NCI-H526 (cell line): ENCODE measurements around the gene ADARB2.

Experiments
- DNase-seq, 2 experiments: peaks; one replicate each; lab custom pipeline; 2025; lab: John Stamatoyannopoulos, UW

Gene ADARB2

DNA sequence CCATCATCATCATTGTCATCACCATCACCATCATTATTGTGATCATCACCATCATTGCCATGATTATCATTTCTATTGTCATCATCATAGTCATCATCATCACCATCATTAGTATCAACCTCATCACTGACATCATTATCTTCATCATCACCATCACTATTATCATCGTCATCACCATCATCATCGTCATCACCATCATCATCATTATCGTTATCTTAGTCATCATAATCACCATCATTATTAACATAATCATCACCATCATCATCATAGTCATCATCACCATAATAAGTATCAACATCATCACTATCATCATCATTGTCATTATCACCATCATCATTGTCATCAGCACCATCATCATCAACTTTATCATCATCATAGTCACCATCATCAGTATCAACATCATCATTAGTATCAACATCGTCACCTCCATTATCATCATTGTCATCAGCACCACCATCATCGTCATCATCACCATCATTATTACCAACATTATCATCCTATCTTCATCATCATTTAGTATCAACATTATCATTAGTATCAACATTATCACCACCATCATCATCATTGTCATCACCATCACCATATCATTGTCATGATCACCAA is 241.3 kb downstream of the ADARB2 start:
- no peak for DNase-seq

DNA sequence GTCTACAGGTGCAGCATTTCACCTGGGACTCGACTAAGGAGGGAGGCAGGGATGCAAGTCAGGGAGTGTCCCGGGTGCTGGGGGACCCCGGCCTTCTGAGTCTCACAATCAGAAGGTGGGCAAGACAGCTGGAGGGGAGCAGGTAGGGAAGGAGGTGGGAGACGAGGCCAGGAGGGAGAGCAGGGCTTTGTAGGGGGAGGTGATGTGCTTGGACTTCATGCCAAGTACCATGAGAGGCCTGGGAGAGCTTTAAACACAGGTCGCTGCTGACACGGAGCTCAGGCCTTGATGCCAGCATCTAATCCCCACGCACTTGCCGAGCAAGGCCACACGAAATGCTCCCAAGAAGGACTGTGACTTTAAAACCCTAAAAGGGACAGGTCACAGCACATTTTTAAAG is 244.7 kb downstream of the ADARB2 start:
- no peak for DNase-seq

DNA sequence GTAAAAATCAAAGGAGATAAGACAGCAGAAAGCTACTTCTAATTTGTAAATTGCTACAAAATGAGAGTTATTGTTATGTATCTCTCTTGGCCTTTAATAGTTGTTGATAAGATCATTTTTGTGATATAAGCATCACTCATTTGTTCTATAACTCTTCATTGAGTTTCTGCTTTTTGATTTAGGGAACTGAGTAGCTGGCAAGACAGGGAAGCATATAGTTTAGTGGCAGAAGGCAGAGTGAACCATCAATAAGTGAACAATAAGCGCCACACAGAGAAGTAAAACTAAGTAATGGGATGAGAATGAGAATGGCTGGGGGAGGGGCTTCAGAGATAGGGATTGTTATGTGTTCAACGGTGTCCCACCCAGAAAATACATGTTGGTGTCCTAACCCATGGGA is 245.4 kb downstream of the ADARB2 start:
- DNase-seq, result no peak

DNA sequence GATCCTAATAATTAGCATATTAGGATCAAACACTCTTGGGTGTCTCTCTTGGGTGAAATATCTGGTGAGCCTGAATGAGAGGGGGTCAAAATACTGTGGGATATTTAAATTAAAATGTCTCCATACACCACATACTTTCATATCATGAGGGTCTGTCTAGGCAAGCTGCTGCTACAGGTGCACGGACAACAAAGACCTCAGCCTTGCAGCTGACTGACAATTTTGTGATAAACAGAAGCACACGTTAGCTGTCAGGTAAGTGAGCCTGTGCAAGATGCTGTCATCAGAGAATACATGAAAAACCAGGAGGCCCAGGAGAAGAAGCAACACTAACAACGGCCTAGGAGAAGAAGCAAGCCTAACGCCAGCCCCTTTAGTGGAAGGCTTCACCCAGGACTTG is 247.5 kb downstream of the ADARB2 start:
- no peak for DNase-seq

DNA sequence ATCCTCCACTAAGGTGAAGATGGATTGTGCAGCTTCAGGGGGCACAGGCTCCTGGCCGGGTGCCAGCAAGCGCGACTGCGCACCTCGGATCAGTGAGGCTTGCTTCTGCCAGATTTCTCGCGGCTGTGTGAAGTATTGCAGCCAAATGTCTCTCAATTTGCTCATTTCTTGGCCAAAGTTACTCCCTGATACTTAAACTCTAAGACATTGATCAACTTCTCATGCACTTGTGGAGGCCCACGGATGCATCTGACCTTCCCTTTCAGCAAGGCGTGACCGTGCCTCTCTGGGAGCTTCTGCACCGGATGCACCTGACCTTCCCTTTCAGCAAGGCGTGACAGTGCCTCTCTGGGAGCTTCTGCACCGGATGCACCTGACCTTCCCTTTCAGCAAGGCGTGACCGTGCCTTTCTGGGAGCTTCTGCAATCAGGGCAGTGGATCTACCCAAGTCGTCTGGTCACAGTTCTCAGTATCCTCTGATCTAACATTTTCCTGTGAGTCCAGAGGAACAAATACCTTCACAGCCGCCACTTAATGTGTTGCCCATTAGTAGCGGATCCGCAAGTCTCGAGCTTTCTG is 248.3 kb downstream of the ADARB2 start:
- no peak for DNase-seq

DNA sequence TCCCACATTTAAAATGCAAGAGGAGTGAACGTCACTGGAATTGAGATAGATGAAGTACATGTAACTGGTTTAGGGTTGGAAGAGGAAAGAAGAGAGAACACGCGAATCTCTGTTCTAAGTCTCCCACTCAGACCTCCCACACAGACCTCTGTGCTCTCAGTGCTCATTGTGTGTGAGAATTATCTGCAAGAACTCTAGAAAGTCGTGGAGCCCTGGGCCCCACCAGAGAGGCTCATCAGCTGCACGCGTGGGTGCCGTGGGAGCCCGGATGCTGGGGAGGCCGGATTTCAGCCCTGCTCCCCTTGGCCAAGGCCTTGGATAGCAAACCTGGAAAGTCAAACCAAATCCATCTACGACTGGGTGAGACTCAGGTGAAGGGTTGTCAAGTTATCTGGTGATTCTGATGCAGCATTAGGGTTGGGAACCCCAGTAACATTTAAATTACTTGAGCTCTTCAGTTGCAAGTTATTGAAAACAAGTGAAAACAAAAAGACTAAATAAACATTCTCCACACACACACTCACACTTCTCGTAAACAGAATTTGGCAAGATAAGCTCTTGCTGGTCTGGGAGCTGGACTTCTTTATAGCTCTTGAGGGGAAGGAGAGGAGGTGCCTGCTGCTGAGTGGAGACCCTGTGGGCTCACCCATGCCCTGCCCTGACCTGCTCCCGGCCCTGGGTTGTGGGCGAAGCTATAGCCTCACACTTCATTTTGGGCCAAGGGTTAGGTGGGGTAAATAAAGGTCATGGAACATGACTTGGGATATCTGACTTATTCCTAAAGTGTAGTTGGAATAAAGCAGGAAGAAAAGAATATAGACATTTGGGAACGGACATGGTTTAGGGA is 250.3 kb downstream of the ADARB2 start:
- no peak for DNase-seq

DNA sequence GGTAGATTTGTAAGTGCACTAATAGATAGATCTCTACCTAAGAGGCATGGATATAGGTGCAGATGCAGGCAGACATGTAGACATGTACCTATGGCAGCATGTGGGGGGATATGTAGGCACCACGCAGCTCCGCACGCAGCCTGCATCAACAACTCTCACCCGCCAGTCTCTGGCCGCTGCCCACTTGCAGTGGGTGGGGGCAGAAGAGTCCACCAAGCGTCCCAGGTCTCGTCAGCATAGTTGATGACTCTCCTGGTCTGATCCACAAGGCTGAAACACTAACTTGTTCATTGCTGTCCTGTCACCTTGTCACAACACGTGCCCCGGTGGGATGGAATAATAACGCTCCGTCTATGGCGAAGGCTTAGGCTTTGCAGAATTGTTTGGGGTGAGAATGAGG is 252.0 kb downstream of the ADARB2 start:
- no peak for DNase-seq

DNA sequence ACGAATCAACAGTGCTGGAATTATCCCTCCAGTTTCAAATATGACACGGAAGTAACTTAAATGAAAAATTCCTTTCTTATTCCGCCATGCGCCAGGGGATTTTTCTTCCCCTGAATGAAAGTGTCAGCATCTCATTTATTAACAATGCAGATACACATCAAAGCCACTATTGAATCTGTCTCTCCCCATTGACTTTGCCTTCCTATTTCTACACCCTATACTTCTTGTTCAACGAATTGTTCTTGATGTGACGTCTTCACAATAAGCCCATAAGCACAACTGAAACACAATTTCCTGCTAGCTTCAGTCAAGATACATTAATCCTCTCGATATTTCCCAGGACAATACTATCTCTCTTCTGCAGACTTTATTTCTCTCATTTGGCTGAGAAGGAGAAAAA is 253.5 kb downstream of the ADARB2 start:
- DNase-seq, result no peak

DNA sequence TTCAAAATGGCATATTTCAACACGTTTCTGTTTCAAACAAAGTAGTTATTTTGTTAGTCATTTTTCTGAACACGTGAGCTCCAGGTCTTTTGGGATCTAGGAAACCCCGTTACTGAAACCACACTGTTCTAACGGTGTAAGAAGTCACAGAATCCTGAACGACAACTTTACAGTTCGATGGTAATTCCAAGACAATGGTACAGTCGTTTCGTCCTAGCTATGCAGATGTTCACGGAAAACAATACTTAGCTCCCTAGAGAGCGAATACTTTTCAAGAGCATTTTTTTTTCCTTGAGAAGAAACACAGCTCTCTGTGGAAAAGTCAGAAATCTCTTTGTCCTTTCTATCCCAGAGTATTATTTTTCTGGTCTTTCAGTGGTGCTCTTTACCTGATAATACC is 254.1 kb downstream of the ADARB2 start:
- no peak for DNase-seq

DNA sequence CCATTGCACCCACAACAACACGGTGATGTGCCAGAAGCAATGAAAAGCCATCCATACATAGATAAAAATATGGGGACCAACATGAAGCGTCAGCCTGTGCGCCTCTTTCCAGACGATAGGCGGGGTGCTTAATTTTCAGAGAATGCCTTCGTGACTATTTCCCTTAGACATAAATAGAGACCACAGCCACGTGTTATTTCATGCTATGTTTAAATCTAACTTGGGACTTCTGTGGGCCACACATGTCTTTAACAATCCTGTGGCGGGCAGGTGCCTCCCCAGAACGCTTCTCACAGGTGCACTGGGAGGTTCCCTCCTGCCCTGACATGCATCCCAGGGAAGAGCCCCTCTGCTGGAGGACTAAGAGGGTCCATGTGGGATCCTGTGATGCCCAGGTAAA is 259.7 kb downstream of the ADARB2 start:
- DNase-seq, result no peak

DNA sequence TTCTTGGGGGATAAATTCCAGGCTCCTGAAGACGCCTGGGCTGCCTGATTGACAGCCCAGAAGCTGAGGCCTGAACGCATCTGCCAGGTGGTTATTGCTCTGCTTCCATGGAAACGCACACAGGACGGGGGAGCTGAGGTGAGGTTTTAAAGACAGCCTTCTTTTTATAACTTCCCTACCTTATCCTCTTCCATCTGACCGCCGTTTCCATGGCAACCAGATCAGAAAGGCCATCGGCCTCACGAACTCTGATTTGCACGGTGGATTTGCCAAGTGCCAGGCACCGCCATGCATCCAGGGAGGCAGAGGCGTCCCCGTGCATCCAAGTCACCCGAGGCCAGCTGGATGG is 260.9 kb downstream of the ADARB2 start:
- DNase-seq, result peak; percentile 29 to 57

DNA sequence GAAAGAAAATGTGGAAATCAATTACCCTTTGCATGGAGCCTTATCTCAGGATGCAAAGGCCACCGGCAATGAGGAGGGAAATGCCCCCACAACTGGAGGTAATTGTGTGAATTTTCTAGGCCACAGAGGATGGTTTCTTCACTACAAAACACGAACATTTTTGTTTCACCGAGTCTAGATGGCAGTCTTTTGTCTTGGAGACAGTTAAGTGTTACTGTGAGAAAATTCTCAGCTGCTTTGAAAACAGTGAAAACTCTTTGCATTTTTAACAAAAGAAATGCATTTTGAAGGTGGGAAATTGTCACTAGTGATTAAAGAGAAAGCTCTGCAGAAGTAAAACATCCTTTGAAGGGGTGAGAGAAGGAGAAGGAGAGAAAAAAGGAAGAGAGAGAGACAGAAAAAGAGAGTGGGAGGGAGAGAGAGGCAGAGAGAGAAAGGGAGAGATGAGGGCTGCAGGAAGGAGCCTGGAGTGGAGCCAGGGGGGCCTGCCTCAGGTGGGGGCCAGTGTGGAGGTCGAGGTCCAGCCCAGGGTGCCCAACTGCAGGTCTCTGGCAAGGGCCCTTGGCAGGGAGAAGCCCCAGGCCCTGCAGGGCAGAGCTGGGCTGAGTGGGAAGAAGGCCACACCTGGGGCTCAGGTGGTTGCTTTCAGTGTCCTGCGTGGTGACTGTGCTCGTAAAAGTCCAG is 261.4 kb downstream of the ADARB2 start:
- DNase-seq, result no peak

DNA sequence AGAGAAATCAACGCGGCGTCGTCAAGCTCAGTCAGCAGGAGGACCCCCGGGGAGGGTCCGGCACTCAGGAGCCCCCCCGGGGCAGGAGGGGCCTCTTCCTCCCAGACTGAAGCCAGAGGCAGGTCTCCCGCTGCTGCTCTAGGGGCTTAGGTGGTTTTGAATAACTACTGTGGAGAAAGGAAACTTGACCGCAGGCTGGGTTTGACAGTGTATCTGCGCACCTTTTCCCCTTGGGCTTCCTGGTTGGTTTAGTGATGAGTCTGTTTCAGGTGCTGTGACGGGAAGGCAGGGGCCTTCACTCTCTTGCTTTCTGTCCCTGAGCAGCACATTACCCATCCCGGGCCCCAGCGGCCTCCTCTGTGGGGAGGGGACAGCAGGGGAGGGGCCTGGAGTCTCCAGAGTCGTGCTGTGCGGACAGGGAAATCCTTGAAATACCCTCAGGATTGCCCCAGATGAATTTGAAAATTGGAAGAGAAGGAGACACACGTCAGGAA is 262.2 kb downstream of the ADARB2 start:
- peak; percentile 42 to 66 for DNase-seq

DNA sequence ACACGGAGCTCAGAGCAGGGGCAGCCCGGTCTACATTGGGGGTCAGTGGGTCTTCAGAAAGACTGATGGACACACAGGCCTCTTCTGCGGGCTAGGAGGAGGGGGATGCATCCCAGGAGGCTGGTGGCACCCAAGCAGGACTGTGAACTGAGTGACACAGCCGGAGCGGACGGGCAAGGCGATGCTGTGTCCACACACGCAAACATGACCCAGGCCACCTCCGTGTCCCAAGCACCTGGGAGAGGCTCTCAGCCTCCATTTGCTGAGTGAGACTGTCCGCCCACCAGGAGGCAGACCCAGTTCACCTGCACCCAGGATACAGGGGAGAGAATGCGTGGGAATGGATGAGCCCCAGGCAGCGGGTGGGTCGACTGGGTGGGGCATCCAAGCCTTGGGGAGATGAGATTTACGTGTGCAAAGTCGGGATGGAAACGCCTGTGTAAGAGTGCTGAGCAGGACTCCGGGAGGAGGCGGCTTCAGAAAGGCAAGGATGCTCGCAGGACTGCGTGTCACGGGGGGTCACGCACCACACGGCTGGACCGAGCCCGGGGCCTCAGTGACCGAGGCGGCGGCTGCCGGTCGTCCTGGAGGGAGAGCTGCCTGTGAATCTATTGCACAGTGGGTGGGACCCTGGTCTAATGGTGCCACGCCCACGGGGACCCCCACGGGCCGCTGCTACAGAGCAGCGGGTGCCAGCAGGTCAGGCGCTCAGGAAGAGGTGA is 262.8 kb downstream of the ADARB2 start:
- no peak for DNase-seq

DNA sequence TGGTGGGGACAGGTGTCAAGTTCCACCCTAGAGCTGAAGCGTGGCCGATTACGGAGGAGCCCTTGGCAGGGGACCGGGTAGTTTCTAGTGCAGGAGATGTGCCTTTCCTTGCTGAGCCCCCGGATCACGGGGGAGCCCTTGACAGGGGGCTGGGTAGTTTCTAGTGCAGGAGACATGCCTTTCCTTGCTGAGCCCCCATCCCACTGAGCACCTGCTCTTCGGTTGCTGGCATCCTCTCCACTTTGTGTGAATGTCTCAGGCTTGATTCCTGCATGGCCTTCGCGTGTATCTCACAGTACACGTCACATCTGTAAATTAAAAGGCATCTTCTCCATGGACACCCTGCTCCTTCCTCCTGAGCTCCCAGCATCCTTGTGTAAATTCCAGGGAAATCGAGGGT is 263.5 kb downstream of the ADARB2 start:
- DNase-seq, result no peak

DNA sequence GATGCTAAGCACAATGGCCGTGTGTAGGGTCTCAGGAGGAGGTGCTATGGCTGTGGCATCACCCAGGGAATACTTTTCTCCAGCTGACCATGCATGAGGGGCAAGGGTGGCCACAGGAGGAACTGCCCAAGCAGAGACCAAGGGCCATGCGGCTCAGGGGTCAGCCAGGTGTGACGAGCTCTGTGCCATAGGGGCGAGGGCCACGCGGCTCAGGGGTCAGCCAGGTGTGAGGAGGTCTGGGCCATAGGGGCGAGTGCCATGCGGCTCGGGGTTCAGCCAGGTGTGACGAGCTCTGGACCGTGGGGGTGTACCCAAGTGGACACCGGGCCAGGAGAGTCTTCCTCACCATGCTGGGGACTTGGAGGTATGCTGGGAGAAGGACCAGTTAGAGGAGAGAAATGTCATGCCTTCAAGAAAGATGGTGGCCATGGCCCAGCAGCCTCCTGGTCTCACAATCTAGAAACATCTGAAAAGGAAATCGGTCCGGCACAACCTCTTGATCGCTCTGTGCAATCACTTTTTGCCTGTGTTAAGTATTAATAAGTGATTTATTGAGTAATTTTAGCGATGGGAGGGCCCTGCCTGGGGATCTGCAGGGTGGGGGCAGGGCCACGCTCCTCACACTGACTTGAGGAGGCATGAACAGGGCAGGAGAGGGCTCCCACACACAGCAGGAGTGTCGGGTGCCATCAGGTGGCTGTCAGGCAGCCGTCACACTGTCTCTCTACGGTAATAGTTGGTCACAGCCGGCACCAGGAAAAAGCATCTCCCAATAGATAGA is 265.0 kb downstream of the ADARB2 start:
- no peak for DNase-seq

DNA sequence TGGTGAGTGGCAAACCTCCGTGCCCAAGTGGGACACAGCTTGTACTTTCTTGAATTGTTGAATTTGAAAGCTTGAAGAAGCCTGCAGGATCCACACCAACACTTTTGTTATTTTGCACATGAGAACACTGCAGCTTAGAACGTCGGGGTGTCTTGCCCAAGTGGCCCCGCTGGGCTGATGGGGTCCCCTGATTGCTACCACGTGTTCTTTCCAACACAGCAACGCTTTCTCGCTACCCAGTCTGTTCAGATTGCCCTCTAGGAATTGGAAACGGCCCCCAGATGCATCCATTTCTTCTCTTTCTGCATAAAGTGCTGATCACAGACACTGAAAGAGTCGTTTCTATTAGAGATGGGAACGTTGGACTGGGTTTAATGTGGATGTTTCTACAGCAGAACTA is 268.5 kb downstream of the ADARB2 start:
- no peak for DNase-seq

DNA sequence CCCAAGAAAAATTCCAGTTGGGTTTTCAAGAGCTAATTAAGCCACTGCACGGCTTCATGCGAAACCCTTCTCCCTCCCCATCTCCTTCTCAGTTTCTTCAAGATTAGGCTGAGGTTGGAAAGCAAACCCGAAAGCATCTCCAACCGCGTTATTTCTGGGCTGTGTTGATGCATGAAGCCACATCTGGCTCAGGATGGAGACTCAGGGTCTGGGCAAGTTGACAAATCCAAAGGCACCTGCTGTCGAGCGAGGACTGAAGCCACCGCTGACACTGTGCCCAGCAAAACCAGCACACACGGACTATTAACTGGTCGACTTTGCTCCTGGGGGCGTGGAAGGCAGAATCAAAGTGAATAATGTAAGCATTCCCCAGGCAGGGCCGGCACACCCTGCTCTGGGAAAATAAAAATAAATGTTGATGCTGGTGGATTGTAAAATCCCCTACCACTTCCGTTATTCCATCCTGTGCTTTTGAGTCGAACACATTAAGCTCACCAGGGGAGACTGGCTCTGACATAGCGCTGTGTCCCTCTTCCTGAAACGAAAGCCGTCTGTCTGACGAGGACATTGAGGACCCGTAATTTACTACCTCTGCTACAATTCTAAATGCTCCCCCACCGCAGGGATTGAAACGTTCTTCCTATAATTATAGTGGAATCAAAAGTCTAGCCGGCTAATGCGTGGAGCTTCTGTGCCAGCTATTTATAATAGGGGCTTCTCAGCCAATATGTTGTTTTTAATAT is 269.8 kb downstream of the ADARB2 start:
- no peak for DNase-seq

DNA sequence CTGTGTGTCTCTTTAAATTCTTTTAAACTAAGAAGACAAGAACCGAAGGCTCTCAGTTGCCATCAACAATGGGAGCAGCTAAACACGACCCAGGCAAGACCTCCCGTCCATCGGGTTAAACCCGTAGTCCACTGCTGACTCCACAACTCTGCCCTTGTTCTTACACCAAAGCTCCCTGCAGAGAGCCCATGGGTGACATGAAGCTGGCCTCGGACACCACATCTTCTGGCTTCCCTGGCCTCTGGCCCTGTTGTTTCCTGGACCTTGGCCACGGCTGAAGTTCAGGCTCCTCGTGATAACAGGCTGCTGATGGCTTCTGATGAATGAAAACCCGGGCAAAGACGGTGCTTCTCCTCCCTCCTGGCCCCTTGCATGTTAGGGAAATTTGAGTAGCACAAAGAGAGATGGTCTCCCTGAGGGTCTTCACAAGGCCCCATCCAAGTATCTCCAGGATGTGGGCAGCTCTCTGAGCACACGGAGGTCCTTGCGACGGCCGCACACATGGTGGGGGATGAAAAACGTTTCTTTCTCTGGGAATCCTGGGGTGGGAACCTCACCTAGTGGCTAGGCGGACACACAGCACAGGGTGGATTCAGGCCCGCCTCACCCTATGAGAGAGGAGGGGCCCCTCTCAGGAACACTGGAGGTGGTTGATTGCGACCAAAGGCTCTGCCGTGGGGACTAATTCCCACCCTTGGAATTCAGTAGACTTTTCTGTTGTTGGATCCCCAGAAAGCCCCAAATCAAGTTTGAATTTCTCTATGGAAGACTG is 271.1 kb downstream of the ADARB2 start:
- peak in 1 of 2 experiments; percentile 48 for DNase-seq

DNA sequence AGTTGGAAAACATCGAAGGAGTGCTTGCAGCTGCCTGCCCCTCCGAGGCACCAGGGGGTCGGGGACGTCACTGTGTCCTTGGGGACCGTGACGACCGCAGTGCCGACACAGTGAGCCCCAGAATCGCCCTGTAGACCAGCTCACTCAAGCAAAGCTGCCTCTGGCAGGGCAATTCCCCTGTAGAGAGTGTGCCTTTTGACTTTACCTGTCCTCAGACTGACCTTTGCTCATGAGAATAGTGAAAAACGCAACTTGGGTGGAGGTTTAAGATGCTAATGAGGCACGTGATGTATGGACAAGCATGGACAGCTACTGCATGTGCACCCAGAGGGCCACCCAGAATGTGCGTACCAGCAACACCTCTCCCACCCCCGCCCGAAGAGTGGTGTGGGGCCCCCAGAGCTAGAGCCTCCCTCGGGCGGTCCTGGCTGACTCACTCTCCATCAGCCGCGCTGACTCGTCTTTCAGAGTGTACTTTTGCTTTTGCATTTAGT is 271.9 kb downstream of the ADARB2 start:
- peak; percentile 43 to 56 for DNase-seq
